Skeletal muscle tissue (tissue), 4 donors: ENCODE measurements around the gene APH1B. TPM values are rescaled to one million over a fixed set of nuclear protein-coding genes. Genes with fewer than 3 reads are reported as not detected.

Experiments
- H3K27ac ChIP-seq: one replicate; pipeline ENCODE4 v1.7.0; 2013; ENCODE audit warnings: mild to moderate bottlenecking, low read depth, low read length, inconsistent platforms
- H3K27me3 ChIP-seq, 3 donors: one replicate each; pipeline ENCODE4 v1.7.0; 2013; ENCODE audit warnings: low read length in 3 of 3; ENCODE audit not compliant: control insufficient read depth in 3 of 3, insufficient read depth in 3 of 3
- H3K36me3 ChIP-seq, 3 donors: one replicate each; pipeline ENCODE4 v1.7.0; 2013; ENCODE audit warnings: low read length in 3 of 3; ENCODE audit not compliant: control insufficient read depth in 3 of 3, insufficient read depth in 3 of 3
- H3K4me1 ChIP-seq, 3 donors: one replicate each; pipeline ENCODE4 v1.7.0; 2013; ENCODE audit warnings: low read length in 3 of 3, mild to moderate bottlenecking in 3 of 3; ENCODE audit not compliant: control insufficient read depth in 3 of 3, insufficient read depth in 3 of 3
- H3K4me3 ChIP-seq, 3 donors: one replicate each; pipeline ENCODE4 v1.7.0; 2013; ENCODE audit warnings: low read length in 3 of 3
- H3K9ac ChIP-seq, 3 donors: one replicate each; pipeline ENCODE4 v1.7.0; 2013; ENCODE audit warnings: low read length in 3 of 3, mild to moderate bottlenecking in 3 of 3, moderate library complexity in 2 of 3, low read depth in 1 of 3
- H3K9me3 ChIP-seq, 3 donors: one replicate each; pipeline ENCODE4 v1.7.0; 2013; ENCODE audit warnings: low read length in 3 of 3; ENCODE audit not compliant: control insufficient read depth in 3 of 3
- total RNA-seq: library from RNA; depleted of rRNA; stranded (reverse); fragments of >200 nt; gene quantifications from one replicate; pipeline ENCODE4 v1.2.3, GENCODE V29; 2014
- donor health status: Osteomylitis.

Gene APH1B
- total RNA-seq, 1 donor from 2014 or later: 15.1 TPM

- Histone ChIP-seq H3K36me3 (no peaks in the 10 kb centered on the region), H3K4me3 (no peak overlapping the region), H3K27ac (no peak overlapping the region), H3K9me3 (no peaks in the 10 kb centered on the region), H3K9ac (no peak overlapping the region), H3K4me1 (peaks cover 0 to 4% (median 0%) of the 10 kb centered on the region in 3 donors), H3K27me3 (peaks cover 0 to 8% (median 0%) of the 10 kb centered on the region in 3 donors)
Observed at GRCh38 chr15:63323798-63324563, 46.6 kb downstream of the APH1B start.

GRCh38 chr15:63324770-63325169 is 47.4 kb downstream of the APH1B start:
- Histone ChIP-seq H3K4me1 (peaks cover 0 to 4% (median 0%) of the 10 kb centered on the region in 3 donors), H3K4me3 (no peak overlapping the region), H3K27me3 (peaks cover 0 to 13% (median 0%) of the 10 kb centered on the region in 3 donors), H3K9ac (no peak overlapping the region), H3K9me3 (no peaks in the 10 kb centered on the region), H3K27ac (no peak overlapping the region), H3K36me3 (no peaks in the 10 kb centered on the region)

DNA sequence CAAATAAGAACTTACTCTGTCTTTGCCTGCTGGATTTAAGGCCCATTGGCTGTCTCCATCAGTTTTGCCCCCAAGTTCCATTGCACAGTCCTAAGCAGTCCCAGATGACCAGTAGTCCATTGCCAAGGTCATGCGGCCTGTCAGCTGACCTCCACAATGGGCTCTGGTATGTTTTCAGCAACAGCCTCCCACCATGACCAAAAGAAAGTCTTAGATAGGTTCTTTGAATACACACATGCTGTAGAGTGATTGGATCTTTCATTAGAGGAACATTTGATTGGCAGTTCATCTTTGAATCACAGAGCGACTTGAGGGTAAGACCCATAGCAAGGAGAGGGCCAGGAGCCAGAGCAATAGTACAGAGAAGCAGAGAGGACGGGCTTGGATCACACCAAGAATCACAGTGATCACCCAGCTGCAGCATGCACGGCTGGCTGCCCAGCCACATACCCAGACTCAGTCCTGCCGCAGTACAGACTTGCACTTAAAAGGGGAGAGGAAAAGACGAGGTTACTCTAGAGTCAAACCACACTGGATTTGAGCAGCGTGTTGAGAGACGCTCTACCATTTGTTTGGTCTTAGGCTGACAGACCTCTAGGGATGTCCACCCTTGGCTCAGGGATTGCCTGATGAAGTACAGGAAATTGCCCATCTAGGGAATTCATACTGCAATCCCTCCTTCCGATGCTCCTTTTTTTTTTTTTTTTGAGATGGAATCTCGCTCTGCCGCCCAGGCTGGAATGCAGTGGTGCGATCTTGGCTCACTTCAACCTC is 50.4 kb downstream of the APH1B start:
- Histone ChIP-seq H3K9ac (no peak overlapping the region), H3K4me1 (peaks cover 4 to 11% (median 5%) of the 10 kb centered on the region in 3 donors), H3K27me3 (peaks cover 0 to 13% (median 0%) of the 10 kb centered on the region in 3 donors), H3K27ac (no peak overlapping the region), H3K36me3 (no peaks in the 10 kb centered on the region), H3K9me3 (no peaks in the 10 kb centered on the region), H3K4me3 (no peak overlapping the region)

GRCh38 chr15:63329567-63330350 is 52.4 kb downstream of the APH1B start:
- peaks cover 4 to 13% (median 5%) of the 10 kb centered on the region in 3 donors for H3K4me1 ChIP-seq
- H3K9me3 ChIP-seq: no peaks in the 10 kb centered on the region
- peaks cover 0 to 8% (median 0%) of the 10 kb centered on the region in 3 donors for H3K27me3 ChIP-seq
- no peak overlapping the region for H3K9ac ChIP-seq
- no peaks in the 10 kb centered on the region for H3K36me3 ChIP-seq
- no peak overlapping the region for H3K27ac ChIP-seq
- H3K4me3 ChIP-seq: no peak overlapping the region

GRCh38 chr15:63330926-63331325 is 53.5 kb downstream of the APH1B start:
- no peaks in the 10 kb centered on the region for H3K36me3 ChIP-seq
- H3K4me1 ChIP-seq: peaks cover 4 to 13% (median 5%) of the 10 kb centered on the region in 3 donors
- peaks cover 0 to 8% (median 0%) of the 10 kb centered on the region in 3 donors for H3K27me3 ChIP-seq
- H3K27ac ChIP-seq: no peak overlapping the region
- H3K4me3 ChIP-seq: no peak overlapping the region
- no peaks in the 10 kb centered on the region for H3K9me3 ChIP-seq
- H3K9ac ChIP-seq: no peak overlapping the region

DNA sequence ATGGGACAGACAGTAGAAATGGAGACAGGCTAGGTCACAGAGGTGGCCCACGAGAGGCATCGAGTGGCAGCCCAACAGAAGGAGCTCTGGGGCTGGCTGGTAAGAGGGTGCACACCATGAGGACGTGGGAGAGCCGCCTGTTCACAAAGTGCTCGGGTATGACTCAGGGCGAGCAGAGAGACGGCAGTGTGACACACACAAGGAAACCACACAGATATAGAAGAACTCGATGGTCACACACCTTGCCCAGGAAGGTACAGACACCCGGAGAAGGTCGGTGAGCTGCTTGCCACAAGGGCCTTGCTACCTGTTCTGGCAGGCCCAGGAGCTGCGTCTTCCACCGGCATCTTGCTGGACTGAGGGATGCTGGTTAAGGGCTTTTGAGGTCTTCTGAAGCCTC is 54.1 kb downstream of the APH1B start:
- Histone ChIP-seq H3K27me3 (peaks cover 0 to 8% (median 0%) of the 10 kb centered on the region in 3 donors), H3K4me3 (no peak overlapping the region), H3K9ac (no peak overlapping the region), H3K9me3 (no peaks in the 10 kb centered on the region), H3K27ac (no peak overlapping the region), H3K36me3 (no peaks in the 10 kb centered on the region), H3K4me1 (peaks cover 4 to 13% (median 5%) of the 10 kb centered on the region in 3 donors)

GRCh38 chr15:63332367-63333124 is 55.1 kb downstream of the APH1B start:
- H3K4me1 ChIP-seq: peaks cover 4 to 11% (median 5%) of the 10 kb centered on the region in 3 donors
- no peak overlapping the region for H3K4me3 ChIP-seq
- H3K9me3 ChIP-seq: no peaks in the 10 kb centered on the region
- no peak overlapping the region for H3K9ac ChIP-seq
- H3K27me3 ChIP-seq: peaks cover 0 to 7% (median 0%) of the 10 kb centered on the region in 3 donors
- no peaks in the 10 kb centered on the region for H3K36me3 ChIP-seq
- H3K27ac ChIP-seq: no peak overlapping the region

DNA sequence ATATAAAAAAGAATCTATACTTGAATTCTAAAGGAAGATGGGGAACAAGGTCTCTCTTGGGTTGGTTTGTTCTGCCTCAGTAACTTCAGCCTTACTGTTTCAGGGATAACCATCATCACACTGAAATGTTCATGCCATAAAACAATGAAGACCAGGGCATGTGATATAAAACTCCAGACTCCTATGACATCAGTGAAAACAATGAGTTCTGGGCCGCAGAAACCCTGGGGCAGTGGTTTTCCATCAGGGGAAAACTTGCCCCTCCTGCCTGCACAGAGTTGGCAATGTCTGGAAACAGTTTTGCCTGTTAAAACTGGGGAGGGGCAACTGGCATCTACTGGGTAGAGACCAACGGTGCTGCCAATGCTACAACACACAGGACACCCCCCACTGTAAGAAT is 57.4 kb downstream of the APH1B start:
- no peak overlapping the region for H3K4me3 ChIP-seq
- H3K9ac ChIP-seq: no peak overlapping the region
- peaks cover 4 to 9% (median 5%) of the 10 kb centered on the region in 3 donors for H3K4me1 ChIP-seq
- H3K27me3 ChIP-seq: no peaks in the 10 kb centered on the region
- no peaks in the 10 kb centered on the region for H3K9me3 ChIP-seq
- no peaks in the 10 kb centered on the region for H3K36me3 ChIP-seq
- no peak overlapping the region for H3K27ac ChIP-seq

DNA sequence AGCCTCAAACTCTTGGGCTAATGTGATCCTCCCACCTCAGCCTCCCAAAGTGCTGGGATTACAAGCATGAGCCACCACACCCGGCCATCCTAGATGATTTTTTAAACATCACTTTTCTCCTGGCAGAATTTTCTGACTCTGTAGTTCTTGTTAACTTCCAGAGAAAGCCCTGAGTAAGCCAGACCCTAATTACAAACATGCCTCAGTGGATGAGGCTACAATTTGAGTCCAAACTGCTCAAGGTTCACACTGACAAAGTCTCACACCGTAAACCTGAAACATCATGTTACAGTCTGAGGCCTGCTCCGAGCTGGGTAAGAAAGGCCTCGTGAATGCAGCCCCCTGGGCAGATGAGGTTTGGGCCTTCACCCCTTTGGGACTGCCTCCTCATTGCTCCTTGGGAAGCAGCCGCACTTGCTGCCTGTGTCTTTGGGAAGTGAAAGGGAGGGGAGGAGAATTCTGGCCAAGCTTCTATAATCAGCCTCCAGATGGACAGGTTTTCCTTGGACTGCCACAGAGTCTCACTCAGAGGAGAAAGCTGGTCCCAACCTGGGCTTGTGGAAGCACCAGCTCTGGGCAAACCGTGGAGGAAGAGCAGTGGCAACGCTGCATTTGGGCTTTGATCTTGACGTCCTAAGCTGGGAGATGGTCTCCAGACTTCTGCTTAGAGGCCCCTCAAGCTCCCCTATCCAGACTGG is 58.3 kb downstream of the APH1B start:
- Histone ChIP-seq H3K4me1 (peaks cover 4 to 9% (median 4%) of the 10 kb centered on the region in 3 donors), H3K36me3 (no peaks in the 10 kb centered on the region), H3K27me3 (peaks cover 0 to 8% (median 0%) of the 10 kb centered on the region in 3 donors), H3K4me3 (no peak overlapping the region), H3K9me3 (no peaks in the 10 kb centered on the region), H3K27ac (no peak overlapping the region), H3K9ac (no peak overlapping the region)
